Aorta (tissue), 5 donors: Measurements from ENCODE around the gene TUNAR. TPM values are rescaled to one million over a fixed set of nuclear protein-coding genes. Genes with fewer than 3 reads are reported as not detected.
A peak's percentile ranks its signal among the peaks of the same experiment; 100 is the strongest.

ENCODE experiments used
- ATAC-seq: fragments of 200-7000 bp; cut with Tn5 transposase; one replicate; pipeline ENCODE4 v1.9.1; 2022; ENCODE audit warnings: moderate library complexity; ENCODE audit not compliant: low FRiP score
- DNase-seq, 2 donors: peaks; one replicate each; pipeline ENCODE4 v3.0.0-alpha.2; 2020
- H3K27ac ChIP-seq, 2 donors: one replicate each; pipeline ENCODE4 v1.5.1; 2013; ENCODE audit warnings: low read length in 2 of 2, mild to moderate bottlenecking in 2 of 2, moderate library complexity in 2 of 2, control low read depth in 1 of 2, inconsistent platforms in 1 of 2, low read depth in 1 of 2
- H3K27me3 ChIP-seq, 2 donors: one replicate each; pipeline ENCODE4 v1.6.1; 2013; ENCODE audit warnings: control low read depth in 1 of 2, low read length in 1 of 2, mild to moderate bottlenecking in 1 of 2, moderate library complexity in 1 of 2; ENCODE audit not compliant: insufficient read depth in 2 of 2, control insufficient read depth in 1 of 2
- H3K36me3 ChIP-seq, 2 donors: one replicate each; pipeline ENCODE4 v1.6.1; 2013; ENCODE audit warnings: control low read depth in 1 of 2, low read length in 1 of 2, mild to moderate bottlenecking in 1 of 2; ENCODE audit not compliant: insufficient read depth in 2 of 2, control insufficient read depth in 1 of 2
- H3K4me1 ChIP-seq, 2 donors: one replicate each; pipeline ENCODE4 v1.6.1; 2013; ENCODE audit warnings: low read length in 2 of 2, control low read depth in 1 of 2, mild to moderate bottlenecking in 1 of 2, moderate library complexity in 1 of 2; ENCODE audit not compliant: insufficient read depth in 2 of 2, control insufficient read depth in 1 of 2
- H3K4me3 ChIP-seq, 2 donors: one replicate each; pipeline ENCODE4 v1.5.1; 2013; ENCODE audit warnings: low read length in 2 of 2, control low read depth in 1 of 2, mild to moderate bottlenecking in 1 of 2
- H3K9me3 ChIP-seq: one replicate; pipeline ENCODE4 v1.6.1; 2013; ENCODE audit warnings: mild to moderate bottlenecking, low read length; ENCODE audit not compliant: control insufficient read depth
- WGBS, 2 donors: extraction: QIAGEN DNeasy Blood & Tissue Kit; methylation state at CpG; one replicate each; pipeline ENCODE4 v1.1.7; 2013; 5-methylcytosine and 5-hydroxymethylcytosine counted together
- intact Hi-C, 2 donors: fragments of 100-400 bp; cut with DNase I; formaldehyde crosslinking; loops; one replicate each; pipeline versions ENCODE4 v1.14.2 to v1.15.0; 2022
- polyA plus RNA-seq, 2 donors: library from polyadenylated mRNA; stranded (reverse); fragments of 200-250 nt; gene quantifications; one replicate each; pipeline ENCODE4 v1.2.3, GENCODE V29; 2013
- total RNA-seq, 2 donors: library from RNA; stranded (reverse); fragmentation: NEBNext Ultra II Directional; extraction: Animal tissue kit (Norgen Biotek cat#: 25700); gene quantifications; one replicate each; pipeline ENCODE4 v1.2.1, GENCODE V29; 2021
- donor health status: healthy with polysubstance abuse.
- donor health status: Bipolar disorder and iron deficiency.
- donor health status: DM: no; HTN: no; CAD: no.
- donor health status: DM: no; HTN: no; CAD: no.
- donor health status: DM: yes; HTN: yes; CAD: no.

Gene TUNAR
- total and polyA plus RNA-seq, 4 donors, result not detected

GRCh38 chr14:95835121-95835730 is 41.4 kb upstream of the TUNAR start:
- no peak for DNase-seq
- H3K9me3 ChIP-seq, result no peaks in the 10 kb centered on the region
- no peak for ATAC-seq
- intact Hi-C loops, result no loop called here
- H3K27me3 ChIP-seq, result no peaks in the 10 kb centered on the region
- H3K36me3 ChIP-seq, result no peaks in the 10 kb centered on the region
- H3K27ac ChIP-seq, result no peak overlapping the region
- no peak overlapping the region for H3K4me3 ChIP-seq
- H3K4me1 ChIP-seq, result no peaks in the 10 kb centered on the region
- WGBS, 2 donors, result 23 to 34% methylated on average over 3 of the region's 3 CpGs

GRCh38 chr14:95838862-95839261 is 37.8 kb upstream of the TUNAR start:
- DNase-seq (no peak), ATAC-seq (no peak)
- no peak overlapping the region for H3K27ac ChIP-seq
- H3K4me3 ChIP-seq, result no peak overlapping the region
- intact Hi-C loops, result no loop called here
- no peaks in the 10 kb centered on the region for H3K27me3 ChIP-seq
- no peaks in the 10 kb centered on the region for H3K4me1 ChIP-seq
- no peaks in the 10 kb centered on the region for H3K36me3 ChIP-seq
- no peaks in the 10 kb centered on the region for H3K9me3 ChIP-seq
- WGBS, 2 donors, result 60 to 61% methylated on average over 5 of the region's 5 CpGs

DNA sequence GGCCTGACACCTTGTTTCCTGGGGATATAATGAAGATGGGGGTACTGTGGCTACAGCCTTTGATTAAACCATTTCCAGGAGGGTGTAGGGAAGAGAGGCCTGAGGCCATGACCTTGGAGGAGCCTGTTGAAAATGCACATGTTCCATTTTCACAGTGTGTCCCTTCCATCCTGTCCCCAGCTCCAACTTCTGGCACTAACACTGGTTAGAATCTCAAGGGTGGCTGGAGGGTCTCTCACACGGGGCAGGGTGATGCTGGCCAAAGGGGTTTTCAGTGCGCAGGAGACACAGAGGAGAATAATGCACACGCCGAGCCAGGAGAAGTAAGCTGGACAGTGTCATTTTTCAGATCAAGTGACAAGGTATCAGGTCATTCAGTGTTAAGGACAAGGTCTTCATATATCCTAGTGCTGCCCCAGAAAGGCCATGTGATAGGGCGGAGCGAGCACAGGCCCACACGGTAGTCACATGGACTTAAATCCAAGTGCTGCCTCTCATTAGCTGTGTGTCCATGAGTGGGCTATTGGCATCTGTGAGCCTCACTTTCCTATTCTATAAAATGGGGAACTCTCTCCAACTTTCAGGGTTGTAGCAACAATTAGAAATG is 36.4 kb upstream of the TUNAR start:
- no peak for DNase-seq
- H3K27me3 ChIP-seq, result no peaks in the 10 kb centered on the region
- 74 to 79% methylated on average over 7 of the region's 7 CpGs for WGBS, 2 donors
- H3K4me1 ChIP-seq, result no peaks in the 10 kb centered on the region
- ATAC-seq, result no peak
- no peaks in the 10 kb centered on the region for H3K9me3 ChIP-seq
- no peak overlapping the region for H3K4me3 ChIP-seq
- H3K36me3 ChIP-seq, result no peaks in the 10 kb centered on the region
- intact Hi-C loops, result no loop called here
- no peak overlapping the region for H3K27ac ChIP-seq

DNA sequence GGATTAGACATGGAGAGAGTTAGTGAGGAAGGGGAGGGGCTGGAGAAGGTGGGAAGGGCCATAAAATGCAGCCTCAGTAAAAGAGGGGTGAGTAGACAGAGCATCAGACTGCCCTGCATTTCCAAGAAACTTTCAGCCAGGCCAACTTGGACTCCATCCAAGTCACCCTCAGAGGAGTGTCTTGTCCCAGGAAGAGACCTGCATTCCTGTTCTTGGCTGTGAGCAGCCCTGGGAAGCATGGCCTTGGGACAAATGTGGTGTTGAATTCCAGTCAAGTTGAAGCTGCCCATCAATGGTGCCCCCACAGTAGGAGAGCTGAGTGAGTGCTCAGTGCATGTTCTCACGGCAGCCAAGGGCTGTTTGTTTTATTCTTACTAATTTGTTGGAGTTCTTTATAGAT is 35.0 kb upstream of the TUNAR start:
- no peak for DNase-seq
- ATAC-seq, result no peak
- H3K27ac ChIP-seq, result no peak overlapping the region
- 37 to 48% methylated on average over 1 of the region's 1 CpG for WGBS, 2 donors
- intact Hi-C loops, result no loop called here
- H3K27me3 ChIP-seq, result no peaks in the 10 kb centered on the region
- H3K36me3 ChIP-seq, result no peaks in the 10 kb centered on the region
- H3K4me3 ChIP-seq, result no peak overlapping the region
- no peaks in the 10 kb centered on the region for H3K4me1 ChIP-seq
- H3K9me3 ChIP-seq, result peaks cover 1% of the 10 kb centered on the region

- H3K9me3 ChIP-seq, result peaks cover 4% of the 10 kb centered on the region
- DNase-seq (no peak), ATAC-seq (no peak)
- no peaks in the 10 kb centered on the region for H3K27me3 ChIP-seq
- intact Hi-C loops, result no loop called here
- H3K27ac ChIP-seq, result no peak overlapping the region
- H3K36me3 ChIP-seq, result no peaks in the 10 kb centered on the region
- WGBS, 2 donors, result 76 to 77% methylated on average over 3 of the region's 3 CpGs
- no peaks in the 10 kb centered on the region for H3K4me1 ChIP-seq
- H3K4me3 ChIP-seq, result no peak overlapping the region
These were observed 26.9 kb upstream of the TUNAR start for GRCh38 chr14:95849761-95850160.

- Histone ChIP-seq H3K27ac (no peak overlapping the region), H3K4me1 (no peaks in the 10 kb centered on the region), H3K9me3 (peaks cover 4% of the 10 kb centered on the region), H3K36me3 (no peaks in the 10 kb centered on the region), H3K4me3 (no peak overlapping the region), H3K27me3 (no peaks in the 10 kb centered on the region)
- intact Hi-C loops, result no loop called here
- DNase-seq, result no peak
- WGBS, 2 donors, result 79 to 80% methylated on average over 4 of the region's 4 CpGs
- no peak for ATAC-seq
These were observed 26.2 kb upstream of the TUNAR start for GRCh38 chr14:95850429-95850828.

- ATAC-seq, result no peak
These were observed 21.0 kb upstream of the TUNAR start for GRCh38 chr14:95855606-95856005.

GRCh38 chr14:95857275-95857674 is 19.4 kb upstream of the TUNAR start:
- no peaks in the 10 kb centered on the region for H3K36me3 ChIP-seq
- H3K9me3 ChIP-seq, result no peaks in the 10 kb centered on the region
- WGBS, 2 donors, result 39 to 44% methylated on average over 2 of the region's 2 CpGs
- H3K27me3 ChIP-seq, result no peaks in the 10 kb centered on the region
- peaks cover 0 to 10% of the 10 kb centered on the region in 2 donors for H3K4me1 ChIP-seq
- intact Hi-C loops, result no loop called here
- H3K27ac ChIP-seq, result peak overlapping the region in 1 of 2 donors; percentile 19
- no peak for DNase-seq
- no peak overlapping the region for H3K4me3 ChIP-seq
- no peak for ATAC-seq

More at GRCh38 chr14:95855606-95856005, 21.0 kb upstream of the TUNAR start:
- no peak for DNase-seq
- intact Hi-C loops, result no loop called here
- Histone ChIP-seq H3K4me1 (peaks cover 0 to 10% of the 10 kb centered on the region in 2 donors), H3K4me3 (no peak overlapping the region), H3K9me3 (no peaks in the 10 kb centered on the region), H3K27ac (no peak overlapping the region), H3K27me3 (no peaks in the 10 kb centered on the region), H3K36me3 (no peaks in the 10 kb centered on the region)
- 76 to 87% methylated on average over 4 of the region's 4 CpGs for WGBS, 2 donors

DNA sequence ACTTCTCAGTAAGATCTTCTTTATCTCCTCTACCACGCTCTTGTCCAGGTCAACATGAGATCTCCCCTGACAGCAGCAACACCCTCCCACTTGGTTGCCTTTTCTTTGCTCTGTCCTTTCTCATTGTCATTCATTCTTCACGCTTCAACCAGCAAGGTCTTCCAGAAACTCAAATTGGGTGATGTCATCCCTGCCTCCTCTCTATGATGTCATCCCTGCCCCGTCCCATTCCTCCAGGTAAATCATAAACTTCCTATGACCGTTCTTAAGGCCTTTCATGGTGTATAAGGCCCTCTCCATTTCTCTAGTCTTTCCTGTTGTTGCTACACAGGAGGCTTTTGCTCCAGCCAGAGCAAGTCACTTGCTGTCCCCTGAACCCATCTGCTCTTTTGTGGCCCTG is 17.7 kb upstream of the TUNAR start:
- Histone ChIP-seq H3K27ac (no peak overlapping the region), H3K9me3 (no peaks in the 10 kb centered on the region), H3K4me1 (peaks cover 0 to 10% of the 10 kb centered on the region in 2 donors), H3K36me3 (no peaks in the 10 kb centered on the region), H3K4me3 (no peak overlapping the region), H3K27me3 (no peaks in the 10 kb centered on the region)
- no peak for ATAC-seq
- 73 to 83% methylated on average over 4 of the region's 4 CpGs for WGBS, 2 donors
- intact Hi-C loops, result no loop called here
- DNase-seq, result no peak
